CD4-positive, alpha-beta T cell (primary cell): Measurements from ENCODE around the gene ANKRD63. TPM values are rescaled to one million over a fixed set of nuclear protein-coding genes. Genes with fewer than 3 reads are reported as not detected.
A peak's percentile ranks its signal among the peaks of the same experiment; 100 is the strongest.

Source experiments
- ATAC-seq: fragments of 200-7000 bp; cut with Tn5 transposase; one replicate; pipeline ENCODE4 v1.10.0; 2022; ENCODE audit warnings: mild to moderate bottlenecking; ENCODE audit not compliant: poor library complexity
- CTCF ChIA-PET: fragments of 350-600 bp; sonication (Branson Sonifier 250); formaldehyde crosslinking; loops from one replicate; lab custom pipeline; 2021; ENCODE audit warnings: antibody characterized with exemption, inconsistent platforms; lab: Charles Lee
- POLR2A ChIA-PET: fragments of 350-600 bp; sonication (Branson Sonifier 250); formaldehyde crosslinking; loops from one replicate; lab custom pipeline; 2021; ENCODE audit warnings: antibody characterized with exemption, inconsistent platforms; lab: Charles Lee
- DNase-seq, 14 experiments: peaks; one replicate each; pipeline ENCODE4 v3.0.0-alpha.2; 2013 to 2020; ENCODE audit warnings: mixed read lengths in 2 of 14
- H3K27ac ChIP-seq, 2 donors: one replicate each; pipeline versions ENCODE4 v1.5.1 to v1.7.0; 2013; ENCODE audit warnings: low read length in 2 of 2, low read depth in 1 of 2, mild to moderate bottlenecking in 1 of 2
- H3K27me3 ChIP-seq, 2 experiments: 1 replicate in 1 of 2; 2 replicates in 1 of 2; pipeline versions ENCODE4 v1.6.1 to v1.7.0; 2013; ENCODE audit warnings: low read length in 2 of 2, control low read depth in 1 of 2, mild to moderate bottlenecking in 1 of 2, moderate library complexity in 1 of 2; ENCODE audit not compliant: insufficient read depth in 2 of 2, control insufficient read depth in 1 of 2
- H3K36me3 ChIP-seq: one replicate; pipeline ENCODE4 v1.6.1; 2013; ENCODE audit warnings: low read length, control low read depth; ENCODE audit not compliant: insufficient read depth
- H3K4me1 ChIP-seq: one replicate; pipeline ENCODE4 v1.6.1; 2013; ENCODE audit warnings: low read length, control low read depth; ENCODE audit not compliant: insufficient read depth
- H3K4me3 ChIP-seq: one replicate; pipeline ENCODE4 v1.5.1; 2013; ENCODE audit warnings: mild to moderate bottlenecking, low read length, moderate library complexity
- H3K9me3 ChIP-seq, 2 experiments: 1 replicate in 1 of 2; 2 replicates in 1 of 2; pipeline versions ENCODE4 v1.6.1 to v1.7.0; 2013; ENCODE audit warnings: low read length in 2 of 2, mild to moderate bottlenecking in 2 of 2, control low read depth in 1 of 2, moderate library complexity in 1 of 2; ENCODE audit not compliant: control insufficient read depth in 1 of 2, insufficient read depth in 1 of 2
- H3K27ac Mint-ChIP-seq: one replicate; pipeline ENCODE4 v1.8.0; 2020; ENCODE audit warnings: mixed read lengths
- H3K27me3 Mint-ChIP-seq: one replicate; pipeline ENCODE4 v1.8.0; 2021; ENCODE audit warnings: mixed read lengths
- H3K36me3 Mint-ChIP-seq: one replicate; pipeline ENCODE4 v1.8.0; 2021; ENCODE audit warnings: low read depth, mixed read lengths
- H3K4me1 Mint-ChIP-seq: one replicate; pipeline ENCODE4 v1.8.0; 2021; ENCODE audit warnings: low read depth, mixed read lengths
- H3K4me3 Mint-ChIP-seq: one replicate; pipeline ENCODE4 v1.8.0; 2020; ENCODE audit warnings: mild to moderate bottlenecking, mixed read lengths
- H3K9me3 Mint-ChIP-seq: one replicate; pipeline ENCODE4 v1.8.0; 2020; ENCODE audit warnings: mixed read lengths
- intact Hi-C, 2 experiments: fragments of 100-400 bp; cut with DNase I in 1 of 2; cut with micrococcal nuclease in 1 of 2; formaldehyde crosslinking; loops; one replicate each; pipeline versions ENCODE4 v1.15.1 to v1.9.0; 2023 to 2025; cut with DNase I, micrococcal nuclease
- total RNA-seq, 174 experiments: library from RNA in 2 of 174; stranded (reverse) in 2 of 174; gene quantifications; one replicate each; pipeline ENCODE4 v1.2.3 and lab custom pipeline; 2021 to 2026
- TF ChIP-seq, protein P1 (sequence below): fragments of 200-600 bp; IDR thresholded peaks from one replicate; pipeline ENCODE4 v1.8.0; 2022; ENCODE audit warnings: antibody characterized with exemption, mild to moderate bottlenecking

The ANKRD63 gene
- total RNA-seq, 2 experiments from 2014 or later: not detected

- H3K4me3 Mint-ChIP-seq: peak overlapping the region; percentile 67
- ATAC-seq (no peak), DNase-seq (no peak)
- TF ChIP-seq, protein P1, sequence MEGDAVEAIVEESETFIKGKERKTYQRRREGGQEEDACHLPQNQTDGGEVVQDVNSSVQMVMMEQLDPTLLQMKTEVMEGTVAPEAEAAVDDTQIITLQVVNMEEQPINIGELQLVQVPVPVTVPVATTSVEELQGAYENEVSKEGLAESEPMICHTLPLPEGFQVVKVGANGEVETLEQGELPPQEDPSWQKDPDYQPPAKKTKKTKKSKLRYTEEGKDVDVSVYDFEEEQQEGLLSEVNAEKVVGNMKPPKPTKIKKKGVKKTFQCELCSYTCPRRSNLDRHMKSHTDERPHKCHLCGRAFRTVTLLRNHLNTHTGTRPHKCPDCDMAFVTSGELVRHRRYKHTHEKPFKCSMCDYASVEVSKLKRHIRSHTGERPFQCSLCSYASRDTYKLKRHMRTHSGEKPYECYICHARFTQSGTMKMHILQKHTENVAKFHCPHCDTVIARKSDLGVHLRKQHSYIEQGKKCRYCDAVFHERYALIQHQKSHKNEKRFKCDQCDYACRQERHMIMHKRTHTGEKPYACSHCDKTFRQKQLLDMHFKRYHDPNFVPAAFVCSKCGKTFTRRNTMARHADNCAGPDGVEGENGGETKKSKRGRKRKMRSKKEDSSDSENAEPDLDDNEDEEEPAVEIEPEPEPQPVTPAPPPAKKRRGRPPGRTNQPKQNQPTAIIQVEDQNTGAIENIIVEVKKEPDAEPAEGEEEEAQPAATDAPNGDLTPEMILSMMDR: no peak
- H3K4me1 Mint-ChIP-seq: peaks cover 4% of the 10 kb centered on the region
- no peaks in the 10 kb centered on the region for H3K36me3 Mint-ChIP-seq
- Histone ChIP-seq H3K9me3 (peaks cover 0 to 12% of the 10 kb centered on the region in 2 experiments), H3K36me3 (no peaks in the 10 kb centered on the region), H3K4me3 (no peak overlapping the region), H3K4me1 (peaks cover 23% of the 10 kb centered on the region), H3K27ac (no peak overlapping the region), H3K27me3 (peaks cover 32 to 44% of the 10 kb centered on the region in 2 experiments)
- H3K27ac Mint-ChIP-seq: no peak overlapping the region
- POLR2A ChIA-PET: interaction anchor here (0.8 to 3.5 kb wide), 3 partner anchors 26 to 141 kb away, joined by 3 to 34 read pairs (median 28); partner anchors contain the start of gene PLCB2
- H3K27me3 Mint-ChIP-seq: peaks cover 32% of the 10 kb centered on the region
- intact Hi-C loops: loop anchor here in 1 of 2 experiments (5.0 kb wide), 1 partner anchor 41 kb away; the partner anchor contains the start of gene INAFM2
- no peaks in the 10 kb centered on the region for H3K9me3 Mint-ChIP-seq
- CTCF ChIA-PET: interaction anchor here (1.1 to 3.8 kb wide), 4 partner anchors 27 to 141 kb away, joined by 3 to 45 read pairs (median 29); partner anchors contain the start of gene PLCB2
Measured at GRCh38 chr15:40281057-40281800, 1.6 kb downstream of the ANKRD63 start.

- POLR2A ChIA-PET: interaction anchor here (0.8 to 3.5 kb wide), 2 partner anchors 28 to 141 kb away, joined by 3 to 34 read pairs; partner anchors contain the start of gene PLCB2
- H3K4me3 Mint-ChIP-seq: peak overlapping the region; percentile 67
- TF ChIP-seq, protein P1: no peak
Measured at GRCh38 chr15:40280260-40281056, 2.4 kb downstream of the ANKRD63 start.

More at GRCh38 chr15:40280260-40281056, 2.4 kb downstream of the ANKRD63 start:
- CTCF ChIA-PET: interaction anchor here (1.1 to 3.8 kb wide), 4 partner anchors 29 to 246 kb away, joined by 3 to 45 read pairs (median 25); partner anchors contain the start of gene PLCB2
- Mint-ChIP-seq H3K36me3 (no peaks in the 10 kb centered on the region), H3K9me3 (no peaks in the 10 kb centered on the region), H3K27me3 (peaks cover 32% of the 10 kb centered on the region), H3K4me1 (peaks cover 4% of the 10 kb centered on the region), H3K27ac (no peak overlapping the region)
- Histone ChIP-seq H3K9me3 (peaks cover 0 to 12% of the 10 kb centered on the region in 2 experiments), H3K36me3 (no peaks in the 10 kb centered on the region), H3K4me1 (peaks cover 23% of the 10 kb centered on the region), H3K27ac (no peak overlapping the region), H3K27me3 (peaks cover 32 to 44% of the 10 kb centered on the region in 2 experiments), H3K4me3 (no peak overlapping the region)
- no peak for DNase-seq
- intact Hi-C loops: loop anchor here in 1 of 2 experiments (1.0 to 5.0 kb wide), 2 partner anchors 42 to 141 kb away; partner anchors contain the start of gene INAFM2
- no peak for ATAC-seq
